C4-2B (cell line): Measurements from ENCODE around the gene FITM1.

Source experiments
- CTCF ChIP-seq: fragments of 450-650 bp; conservative IDR thresholded peaks from 2 replicates; pipeline ENCODE4 v1.5.1; 2017; ENCODE audit warnings: mild to moderate bottlenecking
- ZFX ChIP-seq: fragments of 450-650 bp; IDR thresholded peaks from 2 replicates; pipeline ENCODE4 v1.6.1; 2017

- TF ChIP-seq CTCF (no peak), ZFX (no peak)
Observed at GRCh38 chr14:24178399-24179178, 48.1 kb downstream of the FITM1 start.
